SH-SY5Y (cell line): Measurements from ENCODE around the gene RPAP2.

Experiments
- GATA2 ChIP-seq: IDR thresholded peaks from 2 replicates; pipeline ENCODE4 v1.6.1; 2011; ENCODE audit warnings: mild to moderate bottlenecking, low read depth, low read length
- GATA3 ChIP-seq: IDR thresholded peaks from 2 replicates; pipeline ENCODE4 v1.6.1; 2011; ENCODE audit warnings: low read depth, mild to moderate bottlenecking, low read length, moderate library complexity

DNA sequence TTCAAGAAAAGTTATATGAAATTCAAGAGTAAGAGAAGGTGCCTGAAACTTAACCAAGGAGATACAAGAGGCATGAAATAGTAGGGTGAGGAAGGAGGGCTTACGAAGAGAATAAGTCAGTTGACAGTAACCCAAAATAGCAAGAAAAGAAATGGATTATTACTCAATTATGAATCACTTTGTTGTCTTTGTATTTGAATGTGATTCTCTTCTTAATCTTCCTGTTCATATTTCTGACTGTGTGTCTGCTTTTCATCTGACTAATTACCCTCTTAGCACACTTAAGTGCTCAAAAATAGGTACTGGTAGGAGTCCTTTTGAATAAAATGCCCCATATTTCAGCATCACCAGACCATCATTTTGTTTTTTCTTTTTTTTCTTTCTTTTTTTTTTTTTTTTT, 39.5 kb upstream of the RPAP2 start:
- no peak for TF ChIP-seq GATA3
- no peak for TF ChIP-seq GATA2
